Astrocyte of the spinal cord (primary cell): ENCODE measurements around the gene DGLUCY.
A peak's percentile ranks its signal among the peaks of the same experiment; 100 is the strongest.

Experiments
- DNase-seq: peaks from one replicate; pipeline ENCODE4 v3.0.0; 2011; ENCODE audit warnings: low read depth, low spot score
- H3K4me3 ChIP-seq: 2 replicates; pipeline ENCODE4 v1.5.1; 2011; ENCODE audit warnings: low read depth, mild to moderate bottlenecking, low read length, moderate library complexity
- in situ Hi-C: cut with HindIII; loops from 2 replicates; pipeline ENCODE4 v1.10.0; 2017; ENCODE audit warnings: low sequenced_read_pairs
- TF ChIP-seq, protein P1 (sequence below): IDR thresholded peaks from 2 replicates; pipeline ENCODE4 v1.5.1; 2012; ENCODE audit warnings: low read depth, mild to moderate bottlenecking, low read length, inconsistent platforms

DGLUCY gene, protein sequence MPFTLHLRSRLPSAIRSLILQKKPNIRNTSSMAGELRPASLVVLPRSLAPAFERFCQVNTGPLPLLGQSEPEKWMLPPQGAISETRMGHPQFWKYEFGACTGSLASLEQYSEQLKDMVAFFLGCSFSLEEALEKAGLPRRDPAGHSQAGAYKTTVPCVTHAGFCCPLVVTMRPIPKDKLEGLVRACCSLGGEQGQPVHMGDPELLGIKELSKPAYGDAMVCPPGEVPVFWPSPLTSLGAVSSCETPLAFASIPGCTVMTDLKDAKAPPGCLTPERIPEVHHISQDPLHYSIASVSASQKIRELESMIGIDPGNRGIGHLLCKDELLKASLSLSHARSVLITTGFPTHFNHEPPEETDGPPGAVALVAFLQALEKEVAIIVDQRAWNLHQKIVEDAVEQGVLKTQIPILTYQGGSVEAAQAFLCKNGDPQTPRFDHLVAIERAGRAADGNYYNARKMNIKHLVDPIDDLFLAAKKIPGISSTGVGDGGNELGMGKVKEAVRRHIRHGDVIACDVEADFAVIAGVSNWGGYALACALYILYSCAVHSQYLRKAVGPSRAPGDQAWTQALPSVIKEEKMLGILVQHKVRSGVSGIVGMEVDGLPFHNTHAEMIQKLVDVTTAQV

DNA sequence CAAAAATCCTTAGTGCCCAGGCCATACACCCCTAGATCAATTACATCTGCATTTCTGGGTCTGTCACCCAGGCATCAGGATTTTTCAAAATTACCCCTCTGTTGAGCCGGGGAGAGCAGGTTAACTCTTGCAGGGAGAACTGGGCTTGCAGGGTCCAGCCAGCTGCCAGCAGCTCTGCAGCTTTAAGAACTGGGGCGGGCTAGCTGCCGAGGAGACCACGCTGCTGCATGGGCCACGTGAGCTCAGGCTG is at the start of gene DGLUCY:
Gene DGLUCY, plus strand, starts transcription at position 245 of the 250 bp plus-strand sequence. CDS start 46,222 bp downstream, outside the sequence.
- H3K4me3 ChIP-seq, result peak within 1 kb of the TSS; percentile 47
- no peak for DNase-seq
- TF ChIP-seq, protein P1, sequence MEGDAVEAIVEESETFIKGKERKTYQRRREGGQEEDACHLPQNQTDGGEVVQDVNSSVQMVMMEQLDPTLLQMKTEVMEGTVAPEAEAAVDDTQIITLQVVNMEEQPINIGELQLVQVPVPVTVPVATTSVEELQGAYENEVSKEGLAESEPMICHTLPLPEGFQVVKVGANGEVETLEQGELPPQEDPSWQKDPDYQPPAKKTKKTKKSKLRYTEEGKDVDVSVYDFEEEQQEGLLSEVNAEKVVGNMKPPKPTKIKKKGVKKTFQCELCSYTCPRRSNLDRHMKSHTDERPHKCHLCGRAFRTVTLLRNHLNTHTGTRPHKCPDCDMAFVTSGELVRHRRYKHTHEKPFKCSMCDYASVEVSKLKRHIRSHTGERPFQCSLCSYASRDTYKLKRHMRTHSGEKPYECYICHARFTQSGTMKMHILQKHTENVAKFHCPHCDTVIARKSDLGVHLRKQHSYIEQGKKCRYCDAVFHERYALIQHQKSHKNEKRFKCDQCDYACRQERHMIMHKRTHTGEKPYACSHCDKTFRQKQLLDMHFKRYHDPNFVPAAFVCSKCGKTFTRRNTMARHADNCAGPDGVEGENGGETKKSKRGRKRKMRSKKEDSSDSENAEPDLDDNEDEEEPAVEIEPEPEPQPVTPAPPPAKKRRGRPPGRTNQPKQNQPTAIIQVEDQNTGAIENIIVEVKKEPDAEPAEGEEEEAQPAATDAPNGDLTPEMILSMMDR, result no peak
- in situ Hi-C loops, result no loop called here

DNA sequence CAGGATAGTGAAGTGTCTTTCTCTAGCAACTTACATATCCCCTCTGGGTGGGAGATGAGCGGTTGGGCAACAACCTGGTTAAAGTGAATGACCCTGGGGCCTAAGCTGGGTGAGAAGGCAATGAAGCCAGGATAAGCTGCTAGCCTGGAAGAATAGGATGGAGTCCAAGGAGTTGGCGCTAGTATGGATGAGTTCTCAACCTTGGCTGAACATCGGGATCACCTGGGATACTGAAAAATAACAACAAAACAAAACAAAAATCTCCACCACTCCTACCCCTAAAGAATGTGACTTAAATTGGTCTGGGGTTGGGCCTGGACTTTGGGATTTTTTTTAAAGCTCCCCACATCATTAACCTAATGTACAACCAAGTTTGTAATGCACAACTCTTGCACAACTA is 48.6 kb upstream of the DGLUCY start:
- in situ Hi-C loops, result no loop called here
- H3K4me3 ChIP-seq, result no peak overlapping the region
- TF ChIP-seq, protein P1, result no peak
- DNase-seq, result no peak

DNA sequence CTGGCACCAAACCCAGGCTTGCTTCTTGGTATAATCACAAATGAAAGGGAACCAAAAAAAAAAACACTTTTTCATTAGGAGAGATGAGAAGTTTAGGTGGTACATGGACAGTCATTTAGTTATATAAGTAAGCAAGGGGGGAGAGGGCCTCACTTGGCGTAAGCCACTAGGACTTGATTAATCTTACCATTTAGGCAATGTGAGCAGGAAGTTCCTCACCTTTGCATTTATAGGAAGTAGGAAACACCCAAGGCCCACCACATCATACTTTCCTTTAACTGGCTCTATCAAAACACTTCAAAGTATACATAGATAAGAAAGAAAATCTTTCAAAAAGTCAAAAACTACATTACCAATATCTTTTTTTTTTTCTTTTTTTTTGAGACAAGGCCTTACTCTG is 46.7 kb upstream of the DGLUCY start:
- DNase-seq, result no peak
- in situ Hi-C loops, result no loop called here
- no peak overlapping the region for H3K4me3 ChIP-seq
- TF ChIP-seq, protein P1, result no peak

DNA sequence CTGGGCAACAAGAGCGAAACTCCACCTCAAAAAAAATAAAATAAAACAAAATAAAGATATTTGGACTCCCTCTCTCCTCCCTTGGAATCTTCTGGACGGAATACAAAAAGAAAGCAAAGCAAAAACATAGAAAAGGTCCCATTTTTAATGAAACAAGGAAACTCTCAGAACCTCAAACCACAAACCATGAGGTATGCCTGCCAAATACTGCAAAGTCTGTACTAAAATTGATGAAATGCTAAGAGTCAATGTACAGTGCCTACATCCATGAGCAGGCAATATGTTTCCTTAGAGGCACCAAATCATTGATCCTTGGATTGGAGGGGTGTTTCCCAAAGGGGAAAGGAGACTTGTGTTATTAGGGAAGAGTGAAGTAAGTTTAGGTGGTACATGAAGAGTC is 45.2 kb upstream of the DGLUCY start:
- peak; percentile 26 for DNase-seq
- TF ChIP-seq, protein P1, result no peak
- no peak overlapping the region for H3K4me3 ChIP-seq
- in situ Hi-C loops, result no loop called here

DNA sequence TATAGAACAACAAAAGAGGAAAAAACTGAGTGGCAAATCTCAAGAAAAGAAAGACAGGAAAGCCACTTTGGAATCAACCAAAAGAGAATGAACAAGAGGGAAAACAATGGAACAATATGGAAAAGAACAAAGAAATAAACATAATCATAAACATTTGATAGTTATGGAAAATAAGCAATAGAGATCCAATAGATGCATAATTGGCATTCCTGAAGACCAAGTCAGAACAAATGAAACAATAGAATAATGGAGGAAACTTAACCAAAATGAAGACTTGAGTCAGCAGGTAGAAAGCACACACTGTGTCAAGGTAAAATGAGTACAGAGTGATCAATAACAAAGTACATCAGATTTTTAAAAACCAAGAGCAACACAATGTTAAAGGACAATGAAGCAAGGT is 43.3 kb upstream of the DGLUCY start:
- in situ Hi-C loops, result no loop called here
- no peak for DNase-seq
- no peak overlapping the region for H3K4me3 ChIP-seq
- TF ChIP-seq, protein P1, result no peak

DNA sequence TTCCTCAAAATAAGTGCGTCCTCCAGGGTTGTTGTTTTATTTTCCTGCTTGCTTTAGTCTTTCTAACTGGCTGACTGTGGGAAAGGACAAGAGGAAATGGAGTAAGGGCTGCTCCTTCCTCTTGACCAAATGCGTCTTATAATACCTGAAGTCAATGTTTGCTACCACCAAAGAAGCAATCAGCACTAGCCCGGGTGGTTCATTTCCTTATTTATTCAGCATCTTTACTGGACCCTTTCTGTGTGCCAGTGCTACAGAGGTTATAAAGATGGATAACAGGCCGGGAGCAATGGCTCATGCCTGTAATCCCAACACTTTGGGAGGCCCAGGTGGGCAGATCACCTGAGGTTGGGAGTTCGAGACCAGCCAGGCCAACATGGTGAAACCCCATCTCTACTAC is 38.3 kb upstream of the DGLUCY start:
- no peak overlapping the region for H3K4me3 ChIP-seq
- TF ChIP-seq, protein P1, result no peak
- DNase-seq, result no peak
- in situ Hi-C loops, result no loop called here
